ENCODE data around the gene TBC1D23. TPM values are rescaled to one million over a fixed set of nuclear protein-coding genes. Genes with fewer than 3 reads are reported as not detected.

Gene TBC1D23
- polyA plus RNA-seq, 1 of the 3 experiments (the other 2 are of a cell fraction), result 6.7 TPM

DNA sequence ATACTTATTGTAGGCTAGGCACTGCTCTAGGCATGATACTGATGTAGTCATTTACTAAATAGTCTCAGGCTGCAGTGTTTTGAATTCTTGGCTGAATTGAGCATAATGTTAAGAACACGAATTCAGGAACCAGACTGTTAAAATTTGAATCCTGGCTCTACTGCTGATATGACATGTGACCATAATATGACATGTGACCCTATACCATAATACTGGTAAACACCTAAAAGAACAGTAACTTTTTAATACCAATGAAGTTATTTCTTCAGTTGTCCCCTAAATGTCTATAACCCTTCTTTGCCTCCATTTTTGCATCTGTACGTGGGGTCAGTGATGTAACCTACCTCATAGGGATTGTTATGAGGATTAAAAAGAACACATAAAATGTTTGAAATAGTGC is 18.1 kb downstream of the TBC1D23 start:
- H3K4me2 ChIP-seq, result no peak overlapping the region
- H3K79me2 ChIP-seq (ENCODE audit: insufficient read depth), result peaks cover 57% of the 10 kb centered on the region
- H3K27me3 ChIP-seq (ENCODE audit: insufficient read depth), result no peaks in the 10 kb centered on the region
- ChIA-PET CTCF (no interaction called here), POLR2A (no interaction called here)
- no peak overlapping the region for H2AFZ ChIP-seq (ENCODE audit: low read depth)
- H3K9me2 ChIP-seq, result no peaks in the 10 kb centered on the region
- H3K4me3 ChIP-seq (ENCODE audit: low read depth in 2 of 2, low read length in 1 of 2), result no peak overlapping the region
- no peak overlapping the region for H3K27ac ChIP-seq (ENCODE audit: low read depth in 2 of 2, low read length in 1 of 2)
- DNase-seq, result no peak
- 84% methylated on average over 2 of the region's 2 CpGs for WGBS (ENCODE audit: low lambda C conversion rate)
- no peaks in the 10 kb centered on the region for H3K9me3 ChIP-seq
- H3K4me1 ChIP-seq (ENCODE audit: control insufficient read depth in 1 of 2, insufficient read depth in 2 of 2, low read depth in 1 of 2, low read length in 1 of 2), result no peaks in the 10 kb centered on the region; a peak in 1 of 4 replicates
- peaks cover 11% of the 10 kb centered on the region for H3F3A ChIP-seq (replicated peaks; ENCODE audit: insufficient read depth)
- H3K9ac ChIP-seq, result no peak overlapping the region
- no peak for TF ChIP-seq RXRA (IDR thresholded peaks at IDR 0.05; ENCODE audit: borderline replicate concordance, low read depth)
- TF ChIP-seq TEAD4 (IDR thresholded peaks at IDR 0.05; ENCODE audit: borderline replicate concordance, insufficient read depth), result no peak
- no peak for TF ChIP-seq RAD21 (IDR thresholded peaks at IDR 0.05; ENCODE audit: low read length)
- TF ChIP-seq EP300 (IDR thresholded peaks at IDR 0.05; ENCODE audit: borderline replicate concordance in 1 of 2, low read depth in 1 of 2, low read length in 1 of 2), result no peak
- TF ChIP-seq, protein P1, sequence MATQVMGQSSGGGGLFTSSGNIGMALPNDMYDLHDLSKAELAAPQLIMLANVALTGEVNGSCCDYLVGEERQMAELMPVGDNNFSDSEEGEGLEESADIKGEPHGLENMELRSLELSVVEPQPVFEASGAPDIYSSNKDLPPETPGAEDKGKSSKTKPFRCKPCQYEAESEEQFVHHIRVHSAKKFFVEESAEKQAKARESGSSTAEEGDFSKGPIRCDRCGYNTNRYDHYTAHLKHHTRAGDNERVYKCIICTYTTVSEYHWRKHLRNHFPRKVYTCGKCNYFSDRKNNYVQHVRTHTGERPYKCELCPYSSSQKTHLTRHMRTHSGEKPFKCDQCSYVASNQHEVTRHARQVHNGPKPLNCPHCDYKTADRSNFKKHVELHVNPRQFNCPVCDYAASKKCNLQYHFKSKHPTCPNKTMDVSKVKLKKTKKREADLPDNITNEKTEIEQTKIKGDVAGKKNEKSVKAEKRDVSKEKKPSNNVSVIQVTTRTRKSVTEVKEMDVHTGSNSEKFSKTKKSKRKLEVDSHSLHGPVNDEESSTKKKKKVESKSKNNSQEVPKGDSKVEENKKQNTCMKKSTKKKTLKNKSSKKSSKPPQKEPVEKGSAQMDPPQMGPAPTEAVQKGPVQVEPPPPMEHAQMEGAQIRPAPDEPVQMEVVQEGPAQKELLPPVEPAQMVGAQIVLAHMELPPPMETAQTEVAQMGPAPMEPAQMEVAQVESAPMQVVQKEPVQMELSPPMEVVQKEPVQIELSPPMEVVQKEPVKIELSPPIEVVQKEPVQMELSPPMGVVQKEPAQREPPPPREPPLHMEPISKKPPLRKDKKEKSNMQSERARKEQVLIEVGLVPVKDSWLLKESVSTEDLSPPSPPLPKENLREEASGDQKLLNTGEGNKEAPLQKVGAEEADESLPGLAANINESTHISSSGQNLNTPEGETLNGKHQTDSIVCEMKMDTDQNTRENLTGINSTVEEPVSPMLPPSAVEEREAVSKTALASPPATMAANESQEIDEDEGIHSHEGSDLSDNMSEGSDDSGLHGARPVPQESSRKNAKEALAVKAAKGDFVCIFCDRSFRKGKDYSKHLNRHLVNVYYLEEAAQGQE (IDR thresholded peaks at IDR 0.05; ENCODE audit: low read depth, low read length), result no peak
- TF ChIP-seq, protein P2, sequence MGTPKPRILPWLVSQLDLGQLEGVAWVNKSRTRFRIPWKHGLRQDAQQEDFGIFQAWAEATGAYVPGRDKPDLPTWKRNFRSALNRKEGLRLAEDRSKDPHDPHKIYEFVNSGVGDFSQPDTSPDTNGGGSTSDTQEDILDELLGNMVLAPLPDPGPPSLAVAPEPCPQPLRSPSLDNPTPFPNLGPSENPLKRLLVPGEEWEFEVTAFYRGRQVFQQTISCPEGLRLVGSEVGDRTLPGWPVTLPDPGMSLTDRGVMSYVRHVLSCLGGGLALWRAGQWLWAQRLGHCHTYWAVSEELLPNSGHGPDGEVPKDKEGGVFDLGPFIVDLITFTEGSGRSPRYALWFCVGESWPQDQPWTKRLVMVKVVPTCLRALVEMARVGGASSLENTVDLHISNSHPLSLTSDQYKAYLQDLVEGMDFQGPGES (IDR thresholded peaks at IDR 0.05; ENCODE audit: low read depth, low read length), result no peak
- no peak for TF ChIP-seq RFX5 (IDR thresholded peaks at IDR 0.05; ENCODE audit: low read length)
- no peak for TF ChIP-seq FOXM1 (IDR thresholded peaks at IDR 0.05; ENCODE audit: low read depth)
- peaks cover 7 to 30% of the 10 kb centered on the region in 2 experiments for H3K36me3 ChIP-seq (replicated peaks in 1 of 2; ENCODE audit: control insufficient read depth in 1 of 2, insufficient read depth in 2 of 2, low read length in 1 of 2)
- H4K20me1 ChIP-seq (ENCODE audit: insufficient read depth), result peaks cover 3% of the 10 kb centered on the region; the same call in 1 of the 2 replicates

DNA sequence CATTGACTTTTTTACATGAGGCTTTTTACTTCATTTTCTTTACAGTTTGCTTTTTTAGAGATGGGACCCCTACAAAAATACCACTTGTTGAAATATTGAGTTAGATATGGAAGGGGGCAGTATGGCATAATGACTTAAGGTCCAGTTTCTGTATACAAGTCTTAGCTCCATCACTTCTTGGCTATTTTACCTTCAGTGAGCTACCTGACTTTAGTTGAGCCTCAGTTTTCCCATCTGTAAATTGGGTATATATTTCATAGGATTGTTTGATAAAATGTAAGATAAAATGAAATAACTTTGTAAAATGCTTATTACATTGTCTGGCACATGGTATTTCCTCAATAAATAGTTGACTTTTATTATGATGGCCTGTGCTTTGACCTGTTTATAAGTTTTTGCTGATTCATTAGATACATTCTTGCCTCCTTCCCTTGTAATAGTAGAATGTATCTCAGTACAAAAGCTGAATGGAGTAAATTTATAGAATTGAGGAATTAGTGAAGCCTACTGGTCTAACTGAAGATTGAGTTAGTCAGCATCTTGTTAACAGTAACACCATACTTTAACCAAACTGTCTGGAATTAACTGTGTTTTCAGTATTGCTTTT is 27.6 kb downstream of the TBC1D23 start:
- no peaks in the 10 kb centered on the region for H4K20me1 ChIP-seq (ENCODE audit: insufficient read depth)
- no peaks in the 10 kb centered on the region for H3K9me2 ChIP-seq
- H3K9me3 ChIP-seq, result no peaks in the 10 kb centered on the region
- no peak overlapping the region for H3K27ac ChIP-seq (ENCODE audit: low read depth in 2 of 2, low read length in 1 of 2)
- no peak overlapping the region for H3K4me3 ChIP-seq (ENCODE audit: low read depth in 2 of 2, low read length in 1 of 2)
- H2AFZ ChIP-seq (ENCODE audit: low read depth), result no peak overlapping the region
- no peaks in the 10 kb centered on the region for H3K79me2 ChIP-seq (ENCODE audit: insufficient read depth)
- DNase-seq, result no peak
- no peaks in the 10 kb centered on the region for H3K4me1 ChIP-seq (ENCODE audit: control insufficient read depth in 1 of 2, insufficient read depth in 2 of 2, low read depth in 1 of 2, low read length in 1 of 2)
- no peak overlapping the region for H3K9ac ChIP-seq
- CTCF ChIA-PET, result interaction anchor here (0.7 kb wide), 1 partner anchor 476 kb away, joined by 4 read pairs; no protein-coding TSS in a partner anchor
- H3F3A ChIP-seq (replicated peaks; ENCODE audit: insufficient read depth), result no peaks in the 10 kb centered on the region
- POLR2A ChIA-PET, result no interaction called here
- no peak overlapping the region for H3K4me2 ChIP-seq
- peaks cover 8 to 43% of the 10 kb centered on the region in 2 experiments for H3K36me3 ChIP-seq (replicated peaks in 1 of 2; ENCODE audit: control insufficient read depth in 1 of 2, insufficient read depth in 2 of 2, low read length in 1 of 2)
- H3K27me3 ChIP-seq (ENCODE audit: insufficient read depth), result no peaks in the 10 kb centered on the region
- TF ChIP-seq RAD21 (IDR thresholded peaks at IDR 0.05; ENCODE audit: low read length), result no peak
- no peak for TF ChIP-seq ELF1 (IDR thresholded peaks at IDR 0.05)
- no peak for TF ChIP-seq EZH2phosphoT487 (IDR thresholded peaks at IDR 0.05; ENCODE audit: borderline replicate concordance, low read depth)
- TF ChIP-seq, protein P1 (IDR thresholded peaks at IDR 0.05; ENCODE audit: low read depth, low read length), result no peak
- no peak for TF ChIP-seq SMC3 (IDR thresholded peaks at IDR 0.05; ENCODE audit: low read depth, low read length)
- TF ChIP-seq TAF1 (IDR thresholded peaks at IDR 0.05; ENCODE audit: borderline replicate concordance, low read depth, low read length), result no peak
- TF ChIP-seq TEAD4 (IDR thresholded peaks at IDR 0.05; ENCODE audit: borderline replicate concordance, insufficient read depth), result no peak
- TF ChIP-seq, protein P3, sequence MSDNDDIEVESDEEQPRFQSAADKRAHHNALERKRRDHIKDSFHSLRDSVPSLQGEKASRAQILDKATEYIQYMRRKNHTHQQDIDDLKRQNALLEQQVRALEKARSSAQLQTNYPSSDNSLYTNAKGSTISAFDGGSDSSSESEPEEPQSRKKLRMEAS (IDR thresholded peaks at IDR 0.05; ENCODE audit: low read depth), result no peak
- TF ChIP-seq CHD2 (IDR thresholded peaks at IDR 0.05; ENCODE audit: low read length, partially characterized antibody), result no peak
- no peak for TF ChIP-seq EP300 (IDR thresholded peaks at IDR 0.05; ENCODE audit: borderline replicate concordance in 1 of 2, low read depth in 1 of 2, low read length in 1 of 2)
- TF ChIP-seq, protein P2 (IDR thresholded peaks at IDR 0.05; ENCODE audit: low read depth, low read length), result no peak
- no peak for TF ChIP-seq NRF1 (IDR thresholded peaks at IDR 0.05; ENCODE audit: low read depth, low read length)
- no peak for TF ChIP-seq YY1 (IDR thresholded peaks at IDR 0.05; ENCODE audit: low read depth)
